Esophagus muscularis mucosa (tissue), 4 donors: ENCODE results near the gene CEL. TPM values are rescaled to one million over a fixed set of nuclear protein-coding genes. Genes with fewer than 3 reads are reported as not detected.

Experiments
- DNase-seq: peaks from one replicate; pipeline ENCODE4 v3.0.0-alpha.2; 2017; ENCODE audit errors: extremely low spot score
- H3K27ac ChIP-seq, 4 donors: fragments of 200-600 bp; sonication (generic); replicated peaks in 1 of 4; 1 replicate in 3 of 4; 2 replicates in 1 of 4; pipeline ENCODE4 v1.5.1; 2016 to 2019; ENCODE audit warnings: mild to moderate bottlenecking in 1 of 4
- H3K27me3 ChIP-seq, 4 donors: fragments of 200-600 bp; sonication (generic); one replicate each; pipeline versions ENCODE4 v1.5.1 to v1.6.0; 2016 to 2019
- H3K36me3 ChIP-seq, 4 donors: fragments of 200-600 bp; sonication (generic); one replicate each; pipeline ENCODE4 v1.5.1; 2016 to 2019
- H3K4me1 ChIP-seq, 4 donors: fragments of 200-600 bp; sonication (generic); one replicate each; pipeline ENCODE4 v1.5.1; 2016 to 2019
- H3K4me3 ChIP-seq, 4 donors: fragments of 200-600 bp; sonication (generic); 1 replicate in 2 of 4; 2 replicates in 2 of 4; pipeline ENCODE4 v1.5.1; 2016 to 2019; ENCODE audit warnings: mild to moderate bottlenecking in 4 of 4, moderate library complexity in 1 of 4
- H3K9me3 ChIP-seq, 4 donors: fragments of 200-600 bp; sonication (generic); 1 replicate in 3 of 4; 2 replicates in 1 of 4; pipeline ENCODE4 v1.5.1; 2016 to 2019
- EP300 ChIP-seq: sonication (generic); formaldehyde crosslinking; IDR thresholded peaks from one replicate; pipeline ENCODE4 v1.6.1; 2017; ENCODE audit warnings: antibody characterized with exemption
- POLR2A ChIP-seq: fragments of 450-650 bp; IDR thresholded peaks from one replicate; pipeline ENCODE4 v1.6.1; 2017; ENCODE audit warnings: antibody characterized with exemption, moderate library complexity, mild to moderate bottlenecking, low read depth
- POLR2AphosphoS5 ChIP-seq, 2 donors: sonication (generic); formaldehyde crosslinking; IDR thresholded peaks; one replicate each; pipeline ENCODE4 v1.6.1; 2017; ENCODE audit warnings: antibody characterized with exemption in 2 of 2
- WGBS: methylation state at CpG from one replicate; pipeline ENCODE4 v1.1.5; 2018; 5-methylcytosine and 5-hydroxymethylcytosine counted together
- intact Hi-C: fragments of 100-400 bp; cut with DNase I; formaldehyde crosslinking; loops from one replicate; pipeline ENCODE4 v1.15.1; 2023
- total RNA-seq, 4 donors: library from RNA; depleted of rRNA; stranded (reverse); fragments of >200 nt; gene quantifications; one replicate each; pipeline versions ENCODE4 v1.1.0 to v1.2.1, GENCODE V29; 2016
- TF ChIP-seq, protein P1 (sequence below), 3 experiments: fragments of 200-600 bp in 2 of 3; fragments of 450-650 bp in 1 of 3; sonication (generic) in 2 of 3; IDR thresholded peaks; one replicate each; pipeline ENCODE4 v1.5.1; 2017 to 2019; ENCODE audit warnings: antibody characterized with exemption in 3 of 3, mild to moderate bottlenecking in 2 of 3, moderate library complexity in 1 of 3

CEL gene
- total RNA-seq, 4 donors from 2014 or later: 0.17 to 0.42 (median 0.21) TPM

DNA sequence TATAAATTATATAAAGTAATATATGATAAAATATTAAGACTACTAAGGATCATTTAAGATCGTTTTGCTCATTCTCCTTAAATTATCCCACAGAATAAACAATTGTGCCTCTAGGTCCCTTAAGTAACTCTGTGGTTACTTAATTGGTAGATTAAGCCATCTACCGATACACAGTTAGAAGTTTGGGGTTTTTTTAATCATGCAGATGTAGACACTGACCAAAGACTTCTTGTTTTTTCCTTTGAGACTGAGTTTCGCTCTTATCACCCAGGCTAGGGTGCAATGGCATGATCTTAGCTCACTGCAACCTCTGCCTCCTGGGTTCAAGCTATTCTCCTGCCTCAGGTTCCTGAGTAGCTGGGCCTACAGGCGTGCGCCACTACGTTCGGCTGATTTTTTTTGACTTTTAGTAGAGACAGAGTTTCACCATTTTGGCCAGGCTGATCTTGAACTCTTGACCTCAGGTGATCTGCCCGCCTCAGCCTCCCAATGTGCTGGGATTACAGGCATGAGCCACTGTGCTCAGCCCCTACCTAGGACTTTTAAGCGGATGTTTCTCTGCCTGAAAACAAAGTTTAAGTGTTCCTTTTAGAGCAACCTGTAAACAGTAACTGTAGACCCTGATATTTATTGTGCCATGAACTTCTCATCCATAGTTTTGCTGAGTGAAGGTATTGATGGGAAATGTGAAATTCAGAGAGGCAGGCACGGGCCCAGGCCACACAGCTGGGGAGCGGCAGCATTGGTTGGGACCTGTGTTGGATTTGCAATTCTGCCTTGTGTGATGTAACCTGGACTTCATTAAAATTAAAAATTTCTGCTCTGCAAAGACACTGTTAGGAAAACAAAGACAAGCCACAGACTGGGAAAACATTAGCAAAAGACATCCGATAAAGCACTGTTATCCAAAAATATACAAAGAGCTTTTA, 11.6 kb downstream of the CEL start:
- Histone ChIP-seq H3K4me1 (no peaks in the 10 kb centered on the region), H3K9me3 (no peaks in the 10 kb centered on the region), H3K27me3 (no peaks in the 10 kb centered on the region), H3K27ac (no peak overlapping the region), H3K36me3 (peaks cover 0 to 7% (median 0%) of the 10 kb centered on the region in 4 donors), H3K4me3 (no peak overlapping the region)
- DNase-seq: no peak
- intact Hi-C loops: no loop called here
- WGBS: 83% methylated on average over 12 of the region's 12 CpGs
- no peak for TF ChIP-seq EP300
- TF ChIP-seq POLR2AphosphoS5 (IDR thresholded peaks at IDR 0.05): no peak
- TF ChIP-seq POLR2A: no peak
- TF ChIP-seq, protein P1, sequence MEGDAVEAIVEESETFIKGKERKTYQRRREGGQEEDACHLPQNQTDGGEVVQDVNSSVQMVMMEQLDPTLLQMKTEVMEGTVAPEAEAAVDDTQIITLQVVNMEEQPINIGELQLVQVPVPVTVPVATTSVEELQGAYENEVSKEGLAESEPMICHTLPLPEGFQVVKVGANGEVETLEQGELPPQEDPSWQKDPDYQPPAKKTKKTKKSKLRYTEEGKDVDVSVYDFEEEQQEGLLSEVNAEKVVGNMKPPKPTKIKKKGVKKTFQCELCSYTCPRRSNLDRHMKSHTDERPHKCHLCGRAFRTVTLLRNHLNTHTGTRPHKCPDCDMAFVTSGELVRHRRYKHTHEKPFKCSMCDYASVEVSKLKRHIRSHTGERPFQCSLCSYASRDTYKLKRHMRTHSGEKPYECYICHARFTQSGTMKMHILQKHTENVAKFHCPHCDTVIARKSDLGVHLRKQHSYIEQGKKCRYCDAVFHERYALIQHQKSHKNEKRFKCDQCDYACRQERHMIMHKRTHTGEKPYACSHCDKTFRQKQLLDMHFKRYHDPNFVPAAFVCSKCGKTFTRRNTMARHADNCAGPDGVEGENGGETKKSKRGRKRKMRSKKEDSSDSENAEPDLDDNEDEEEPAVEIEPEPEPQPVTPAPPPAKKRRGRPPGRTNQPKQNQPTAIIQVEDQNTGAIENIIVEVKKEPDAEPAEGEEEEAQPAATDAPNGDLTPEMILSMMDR (IDR thresholded peaks at IDR 0.05): no peak

DNA sequence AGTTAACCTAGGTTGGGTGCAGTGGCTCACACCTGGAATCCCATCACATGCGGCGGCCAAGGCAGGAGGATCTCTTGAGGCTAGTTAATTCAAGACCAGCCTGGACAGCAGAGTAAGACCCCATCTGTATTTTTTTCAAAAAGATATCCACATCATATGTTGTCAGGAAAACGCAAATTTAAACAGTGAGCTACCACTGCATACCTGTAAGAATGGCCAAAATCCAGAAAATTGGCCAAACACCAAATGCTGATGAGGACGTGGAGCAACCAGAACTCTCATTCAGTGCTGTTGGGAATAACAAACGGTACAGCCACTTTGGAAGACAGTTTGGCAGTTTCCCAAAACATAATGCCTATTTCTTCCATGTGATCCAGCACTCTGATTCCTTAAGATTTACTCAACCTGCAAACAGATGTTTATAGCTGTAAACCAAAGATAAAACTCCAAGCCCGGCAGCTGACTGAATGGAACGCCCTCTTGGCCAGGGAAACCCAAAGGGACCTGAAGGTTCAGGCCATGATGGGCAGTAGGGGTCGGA, 12.4 kb downstream of the CEL start:
- TF ChIP-seq POLR2A: no peak
- no peak for TF ChIP-seq EP300
- TF ChIP-seq, protein P1 (IDR thresholded peaks at IDR 0.05): no peak
- TF ChIP-seq POLR2AphosphoS5 (IDR thresholded peaks at IDR 0.05): no peak
- Histone ChIP-seq H3K36me3 (peaks cover 0 to 7% (median 0%) of the 10 kb centered on the region in 4 donors), H3K27ac (no peak overlapping the region), H3K27me3 (no peaks in the 10 kb centered on the region), H3K4me3 (no peak overlapping the region), H3K4me1 (no peaks in the 10 kb centered on the region), H3K9me3 (no peaks in the 10 kb centered on the region)
- intact Hi-C loops: no loop called here
- DNase-seq: no peak
- WGBS: 67% methylated on average over 8 of the region's 8 CpGs

DNA sequence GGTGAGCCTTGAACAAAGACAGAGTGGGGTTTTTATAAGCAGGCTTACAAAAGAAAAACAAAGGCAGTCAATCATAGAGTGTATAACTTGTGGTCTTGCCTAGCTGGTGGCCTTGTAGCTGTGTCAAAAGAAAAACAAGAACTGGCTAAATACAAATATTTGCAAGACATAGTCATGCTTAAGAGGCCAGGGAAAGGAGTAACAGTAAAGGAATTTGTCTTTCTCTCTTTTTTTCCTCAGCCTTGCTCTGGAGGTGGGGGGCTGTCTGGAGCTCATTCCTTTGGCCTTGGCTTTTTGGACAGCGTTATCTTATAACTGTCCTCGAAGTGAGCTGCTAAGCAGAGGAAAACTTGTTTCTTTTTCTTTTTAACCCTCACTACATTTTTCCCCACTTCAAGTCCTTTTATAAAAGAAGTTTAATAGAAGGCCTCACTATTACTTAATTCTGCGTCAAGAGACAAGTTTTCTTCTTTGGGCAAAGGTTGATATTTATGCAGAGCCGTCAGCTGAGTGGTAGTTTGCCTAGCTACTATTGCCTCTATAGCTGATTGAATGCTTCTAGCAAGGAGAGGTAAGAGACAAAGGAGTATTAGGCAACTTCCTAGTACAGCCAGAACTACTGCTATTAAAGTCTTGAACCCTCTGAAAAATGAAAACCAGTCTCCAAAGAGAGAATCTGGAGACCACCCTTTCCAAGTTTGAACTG, 14.3 kb downstream of the CEL start:
- 59% methylated on average over 4 of the region's 4 CpGs for WGBS
- no peak for DNase-seq
- H3K9me3 ChIP-seq: no peaks in the 10 kb centered on the region
- no peak overlapping the region for H3K4me3 ChIP-seq
- no peak overlapping the region for H3K27ac ChIP-seq
- intact Hi-C loops: no loop called here
- H3K36me3 ChIP-seq: peaks cover 0 to under 1% (median 0%) of the 10 kb centered on the region in 4 donors
- no peaks in the 10 kb centered on the region for H3K4me1 ChIP-seq
- H3K27me3 ChIP-seq: no peaks in the 10 kb centered on the region
- TF ChIP-seq EP300: no peak
- TF ChIP-seq, protein P1 (IDR thresholded peaks at IDR 0.05): no peak
- TF ChIP-seq POLR2A: no peak
- TF ChIP-seq POLR2AphosphoS5 (IDR thresholded peaks at IDR 0.05): no peak

DNA sequence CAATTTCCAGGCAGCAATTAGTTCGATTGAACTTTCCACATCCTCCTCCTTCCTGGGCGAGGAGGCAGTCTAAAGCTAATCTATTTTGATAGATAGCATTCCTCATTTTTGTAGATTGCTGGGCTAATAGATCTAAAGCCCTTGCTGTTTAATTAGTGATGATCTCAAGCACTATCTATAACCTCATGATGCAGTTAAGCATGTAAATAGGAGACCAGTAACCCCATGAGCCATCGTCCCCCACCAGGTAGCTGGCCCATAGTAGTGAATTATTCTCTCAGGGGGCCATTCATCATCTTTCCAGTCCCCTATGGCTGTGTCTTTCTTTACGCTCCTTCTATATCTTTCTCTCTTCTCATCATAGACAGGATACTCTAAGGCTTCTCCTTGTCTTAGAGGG, 14.9 kb downstream of the CEL start:
- Histone ChIP-seq H3K4me1 (no peaks in the 10 kb centered on the region), H3K36me3 (no peaks in the 10 kb centered on the region), H3K4me3 (no peak overlapping the region), H3K27ac (no peak overlapping the region), H3K27me3 (peaks cover 0 to under 1% (median 0%) of the 10 kb centered on the region in 4 donors), H3K9me3 (no peaks in the 10 kb centered on the region)
- TF ChIP-seq POLR2A: no peak
- TF ChIP-seq, protein P1 (IDR thresholded peaks at IDR 0.05): no peak
- no peak for TF ChIP-seq EP300
- TF ChIP-seq POLR2AphosphoS5 (IDR thresholded peaks at IDR 0.05): no peak
- DNase-seq: no peak
- 89% methylated on average over 4 of the region's 4 CpGs for WGBS
- intact Hi-C loops: no loop called here
